HepG2 (cell line): Measurements from ENCODE around the gene SOCS1. TPM values are rescaled to one million over a fixed set of nuclear protein-coding genes. Genes with fewer than 3 reads are reported as not detected.
A peak's percentile ranks its signal among the peaks of the same experiment; 100 is the strongest.

Source experiments
- AGO2 ChIP-seq: fragments of 200-400 bp; formaldehyde crosslinking; optimal IDR thresholded peaks from 2 replicates; pipeline ENCODE3; 2017; ENCODE audit warnings: mild to moderate bottlenecking, low read depth, low read length, moderate library complexity
- AHR ChIP-seq: IDR thresholded peaks from 2 replicates; pipeline ENCODE4 v1.6.1; 2018; ENCODE audit warnings: missing genetic modification reagents, missing compliant biosample characterization
- CENPT ChIP-seq: sonication (generic); formaldehyde crosslinking; IDR thresholded peaks from 2 replicates; pipeline ENCODE4 v1.8.0; 2022; ENCODE audit warnings: low read depth, mild to moderate bottlenecking, moderate library complexity, missing genetic modification reagents
- CERS6 ChIP-seq: sonication (generic); formaldehyde crosslinking; IDR thresholded peaks from 2 replicates; pipeline ENCODE4 v1.5.0; 2020; ENCODE audit warnings: missing genetic modification reagents
- MXI1 ChIP-seq: IDR thresholded peaks from 3 replicates; pipeline ENCODE4 v1.6.1; 2012; ENCODE audit warnings: low read depth, low read length, inconsistent platforms, borderline replicate concordance
- NFKBIZ ChIP-seq: IDR thresholded peaks from 2 replicates; pipeline ENCODE4 v1.6.1; 2018; ENCODE audit warnings: missing genetic modification reagents, missing compliant biosample characterization
- NONO ChIP-seq, 2 experiments: fragments of 450-650 bp in 1 of 2; sonication (generic) in 1 of 2; formaldehyde crosslinking in 1 of 2; IDR thresholded peaks in 1 of 2; conservative IDR thresholded peaks in 1 of 2; 2 replicates each; pipeline versions ENCODE4 v1.6.1 to v1.8.0; 2017 to 2022; ENCODE audit warnings: mild to moderate bottlenecking in 1 of 2, missing genetic modification reagents in 1 of 2, moderate library complexity in 1 of 2
- NRL ChIP-seq: sonication (generic); formaldehyde crosslinking; IDR thresholded peaks from 2 replicates; pipeline ENCODE4 v1.5.0; 2020; ENCODE audit warnings: missing genetic modification reagents, mild to moderate bottlenecking, moderate library complexity, borderline replicate concordance
- SALL2 ChIP-seq: sonication (generic); formaldehyde crosslinking; IDR thresholded peaks from 2 replicates; pipeline ENCODE4 v1.8.1; 2023; ENCODE audit warnings: mild to moderate bottlenecking, missing genetic modification reagents, inconsistent platforms
- ZNF121 ChIP-seq: sonication (generic); formaldehyde crosslinking; IDR thresholded peaks from 2 replicates; pipeline ENCODE4 v1.5.0; 2020; ENCODE audit warnings: mild to moderate bottlenecking, missing genetic modification reagents
- ZNF225 ChIP-seq: sonication (generic); formaldehyde crosslinking; IDR thresholded peaks from 2 replicates; pipeline ENCODE4 v1.4.0; 2020; ENCODE audit warnings: mild to moderate bottlenecking, missing genetic modification reagents
- polyA plus RNA-seq, 8 experiments: library from polyadenylated mRNA; depleted of rRNA in 3 of 8; stranded (reverse) in 7 of 8; unstranded in 1 of 8; fragments of >200 nt; fragmentation: Illumina TruSeq in 4 of 8; extraction: Trizol in 4 of 8; gene quantifications; 2 replicates each; pipeline versions ENCODE4 v1.2.1 to v1.2.3, GENCODE V29; 2011 to 2016; ENCODE audit warnings: low read depth in 4 of 8, missing spikeins in 1 of 8, mixed read lengths in 1 of 8; ENCODE audit not compliant: insufficient read depth in 1 of 8
- total RNA-seq, 5 experiments: library from RNA; depleted of rRNA; stranded (reverse); fragments of >200 nt; fragmentation: Illumina TruSeq; extraction: Trizol; gene quantifications; 2 replicates each; pipeline ENCODE4 v1.2.3, GENCODE V29; 2016; ENCODE audit warnings: low read depth in 1 of 5
- TF ChIP-seq, protein P1 (sequence below), 2 experiments: fragments of 450-650 bp in 1 of 2; sonication (generic) in 1 of 2; formaldehyde crosslinking; IDR thresholded peaks; 2 replicates each; pipeline versions ENCODE4 v1.5.0 to v1.8.0; 2020 to 2022; ENCODE audit warnings: mild to moderate bottlenecking in 1 of 2, missing genetic modification reagents in 1 of 2
- TF ChIP-seq, protein P2 (sequence below): sonication (generic); formaldehyde crosslinking; IDR thresholded peaks from 2 replicates; pipeline ENCODE4 v1.8.0; 2022; ENCODE audit warnings: missing genetic modification reagents, mild to moderate bottlenecking, borderline replicate concordance
- TF ChIP-seq, protein P3 (sequence below): sonication (generic); formaldehyde crosslinking; IDR thresholded peaks from 2 replicates; pipeline ENCODE4 v1.5.0; 2020; ENCODE audit warnings: mild to moderate bottlenecking, missing genetic modification reagents, borderline replicate concordance
- TF ChIP-seq, protein P4 (sequence below): sonication (generic); formaldehyde crosslinking; IDR thresholded peaks from 2 replicates; pipeline ENCODE4 v1.5.0; 2020; ENCODE audit warnings: missing genetic modification reagents, mild to moderate bottlenecking, borderline replicate concordance

SOCS1 gene
- total and polyA plus RNA-seq, 2 of the 13 experiments (the other 11 are each of a cell fraction or from before 2014, with no cell fraction given) = 5.3 to 6.3 TPM

DNA sequence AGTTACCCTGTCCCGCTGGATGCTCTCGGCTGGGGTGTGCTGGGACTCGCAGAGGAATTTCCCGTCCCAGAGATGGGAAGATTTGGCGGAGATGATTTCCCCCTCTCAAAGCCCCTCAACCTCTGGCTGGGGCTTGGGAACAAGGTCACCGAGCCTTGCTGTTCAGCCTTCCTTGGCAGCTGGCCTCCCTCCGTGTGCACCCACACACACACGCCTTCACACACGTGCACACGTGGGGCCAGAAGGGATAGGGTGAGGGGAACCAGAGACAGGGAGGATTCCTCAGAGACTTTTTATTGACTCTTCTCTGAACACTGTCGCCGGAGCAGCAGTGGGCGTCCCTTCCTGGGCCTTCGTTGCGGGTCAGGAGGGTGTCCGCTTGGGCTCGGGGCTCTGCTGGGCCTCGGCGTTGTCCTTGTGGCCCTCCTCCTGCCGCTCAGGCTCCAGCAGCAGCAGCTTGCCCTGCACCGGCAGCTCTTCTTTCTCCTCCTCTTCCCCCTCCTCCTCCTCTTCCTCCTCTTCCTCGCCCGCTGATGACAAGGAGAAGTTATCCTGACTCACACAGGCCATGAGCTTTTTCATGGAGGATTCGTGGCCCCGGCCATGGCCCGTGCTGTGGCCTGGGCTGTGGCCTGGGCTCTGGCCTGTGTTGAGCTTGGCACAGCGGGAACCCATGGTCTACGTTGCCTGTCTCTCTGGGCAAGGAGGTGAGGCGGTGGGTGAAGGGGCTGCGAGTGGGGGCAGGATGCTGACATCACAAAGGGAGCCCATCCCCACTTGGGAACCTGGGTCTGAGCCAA lies 17.1 kb upstream of the SOCS1 start, which contains the start of gene PRM3 (continued):
- TF ChIP-seq MXI1 (no peak), NFKBIZ (CRISPR knock-in tag) (no peak), AGO2 (peak; percentile 19), ZNF121 (CRISPR knock-in tag) (0 out of 2 replicates have a peak, but pooled peaks have one; percentile 5), ZNF225 (CRISPR knock-in tag) (peak; percentile 77; the same call in 1 of the 2 replicates), CENPT (CRISPR knock-in tag) (no peak), NONO (IDR thresholded peaks at IDR 0.05) (no peak), NONO (CRISPR knock-in tag; conservative IDR thresholded peaks at IDR 0.05) (0 out of 2 replicates have a peak, but pooled peaks have one; percentile 17), CERS6 (CRISPR knock-in tag) (0 out of 2 replicates have a peak, but pooled peaks have one; percentile 1), NRL (peak; percentile 86), SALL2 (CRISPR knock-in tag) (0 out of 2 replicates have a peak, but pooled peaks have one; percentile 38), AHR (CRISPR knock-in tag) (0 out of 2 replicates have a peak, but pooled peaks have one; percentile 15)
- TF ChIP-seq, protein P1, sequence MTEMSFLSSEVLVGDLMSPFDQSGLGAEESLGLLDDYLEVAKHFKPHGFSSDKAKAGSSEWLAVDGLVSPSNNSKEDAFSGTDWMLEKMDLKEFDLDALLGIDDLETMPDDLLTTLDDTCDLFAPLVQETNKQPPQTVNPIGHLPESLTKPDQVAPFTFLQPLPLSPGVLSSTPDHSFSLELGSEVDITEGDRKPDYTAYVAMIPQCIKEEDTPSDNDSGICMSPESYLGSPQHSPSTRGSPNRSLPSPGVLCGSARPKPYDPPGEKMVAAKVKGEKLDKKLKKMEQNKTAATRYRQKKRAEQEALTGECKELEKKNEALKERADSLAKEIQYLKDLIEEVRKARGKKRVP (CRISPR knock-in tag; IDR thresholded peaks at IDR 0.05) = no peak
- TF ChIP-seq, protein P2, sequence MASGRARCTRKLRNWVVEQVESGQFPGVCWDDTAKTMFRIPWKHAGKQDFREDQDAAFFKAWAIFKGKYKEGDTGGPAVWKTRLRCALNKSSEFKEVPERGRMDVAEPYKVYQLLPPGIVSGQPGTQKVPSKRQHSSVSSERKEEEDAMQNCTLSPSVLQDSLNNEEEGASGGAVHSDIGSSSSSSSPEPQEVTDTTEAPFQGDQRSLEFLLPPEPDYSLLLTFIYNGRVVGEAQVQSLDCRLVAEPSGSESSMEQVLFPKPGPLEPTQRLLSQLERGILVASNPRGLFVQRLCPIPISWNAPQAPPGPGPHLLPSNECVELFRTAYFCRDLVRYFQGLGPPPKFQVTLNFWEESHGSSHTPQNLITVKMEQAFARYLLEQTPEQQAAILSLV = no peak
- TF ChIP-seq, protein P3, sequence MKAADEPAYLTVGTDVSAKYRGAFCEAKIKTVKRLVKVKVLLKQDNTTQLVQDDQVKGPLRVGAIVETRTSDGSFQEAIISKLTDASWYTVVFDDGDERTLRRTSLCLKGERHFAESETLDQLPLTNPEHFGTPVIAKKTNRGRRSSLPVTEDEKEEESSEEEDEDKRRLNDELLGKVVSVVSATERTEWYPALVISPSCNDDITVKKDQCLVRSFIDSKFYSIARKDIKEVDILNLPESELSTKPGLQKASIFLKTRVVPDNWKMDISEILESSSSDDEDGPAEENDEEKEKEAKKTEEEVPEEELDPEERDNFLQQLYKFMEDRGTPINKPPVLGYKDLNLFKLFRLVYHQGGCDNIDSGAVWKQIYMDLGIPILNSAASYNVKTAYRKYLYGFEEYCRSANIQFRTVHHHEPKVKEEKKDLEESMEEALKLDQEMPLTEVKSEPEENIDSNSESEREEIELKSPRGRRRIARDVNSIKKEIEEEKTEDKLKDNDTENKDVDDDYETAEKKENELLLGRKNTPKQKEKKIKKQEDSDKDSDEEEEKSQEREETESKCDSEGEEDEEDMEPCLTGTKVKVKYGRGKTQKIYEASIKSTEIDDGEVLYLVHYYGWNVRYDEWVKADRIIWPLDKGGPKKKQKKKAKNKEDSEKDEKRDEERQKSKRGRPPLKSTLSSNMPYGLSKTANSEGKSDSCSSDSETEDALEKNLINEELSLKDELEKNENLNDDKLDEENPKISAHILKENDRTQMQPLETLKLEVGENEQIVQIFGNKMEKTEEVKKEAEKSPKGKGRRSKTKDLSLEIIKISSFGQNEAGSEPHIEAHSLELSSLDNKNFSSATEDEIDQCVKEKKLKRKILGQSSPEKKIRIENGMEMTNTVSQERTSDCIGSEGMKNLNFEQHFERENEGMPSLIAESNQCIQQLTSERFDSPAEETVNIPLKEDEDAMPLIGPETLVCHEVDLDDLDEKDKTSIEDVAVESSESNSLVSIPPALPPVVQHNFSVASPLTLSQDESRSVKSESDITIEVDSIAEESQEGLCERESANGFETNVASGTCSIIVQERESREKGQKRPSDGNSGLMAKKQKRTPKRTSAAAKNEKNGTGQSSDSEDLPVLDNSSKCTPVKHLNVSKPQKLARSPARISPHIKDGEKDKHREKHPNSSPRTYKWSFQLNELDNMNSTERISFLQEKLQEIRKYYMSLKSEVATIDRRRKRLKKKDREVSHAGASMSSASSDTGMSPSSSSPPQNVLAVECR = 0 out of 2 replicates have a peak, but pooled peaks have one; percentile 2
- TF ChIP-seq, protein P4, sequence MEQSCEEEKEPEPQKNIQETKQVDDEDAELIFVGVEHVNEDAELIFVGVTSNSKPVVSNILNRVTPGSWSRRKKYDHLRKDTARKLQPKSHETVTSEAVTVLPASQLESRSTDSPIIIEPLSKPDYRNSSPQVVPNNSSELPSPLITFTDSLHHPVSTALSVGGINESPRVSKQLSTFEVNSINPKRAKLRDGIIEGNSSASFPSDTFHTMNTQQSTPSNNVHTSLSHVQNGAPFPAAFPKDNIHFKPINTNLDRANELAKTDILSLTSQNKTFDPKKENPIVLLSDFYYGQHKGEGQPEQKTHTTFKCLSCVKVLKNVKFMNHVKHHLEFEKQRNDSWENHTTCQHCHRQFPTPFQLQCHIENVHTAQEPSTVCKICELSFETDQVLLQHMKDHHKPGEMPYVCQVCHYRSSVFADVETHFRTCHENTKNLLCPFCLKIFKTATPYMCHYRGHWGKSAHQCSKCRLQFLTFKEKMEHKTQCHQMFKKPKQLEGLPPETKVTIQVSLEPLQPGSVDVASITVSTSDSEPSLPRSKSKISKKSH (CRISPR knock-in tag) = peak; percentile 65; the same call in 1 of the 2 replicates
